GM12892 (cell line): ENCODE data around the gene GNAZ.

Source experiments
- POLR2AphosphoS5 ChIP-seq: IDR thresholded peaks from 2 replicates; pipeline ENCODE4 v1.6.1; 2011; ENCODE audit warnings: low read depth, low read length, control low read depth
- TAF1 ChIP-seq: IDR thresholded peaks from 2 replicates; pipeline ENCODE4 v1.6.1; 2011; ENCODE audit warnings: low read depth, mild to moderate bottlenecking, control low read depth, low read length, borderline replicate concordance

- no peak for TF ChIP-seq TAF1
- TF ChIP-seq POLR2AphosphoS5: no peak
Measured at GRCh38 chr22:23089633-23090456, 19.5 kb downstream of the GNAZ start.
